NCI-H526 (cell line): Measurements from ENCODE around the gene C17orf50.
"Not testable (repeated sequence)": the region's sequence is repeated elsewhere in the genome, so short reads cannot be mapped to it uniquely, and the experiment has no call there.

Experiments used
- DNase-seq, 2 experiments: peaks; one replicate each; lab custom pipeline; 2025; lab: John Stamatoyannopoulos, UW

C17orf50 gene

GRCh38 chr17:35734396-35734795 is 26.3 kb upstream of the C17orf50 start:
- DNase-seq = no peak

- DNase-seq = no peak
These were observed 25.5 kb upstream of the C17orf50 start for GRCh38 chr17:35735036-35735805.

- no peak for DNase-seq
These were observed 24.5 kb upstream of the C17orf50 start for GRCh38 chr17:35736236-35736635.

- no peak for DNase-seq
These were observed 22.1 kb upstream of the C17orf50 start for GRCh38 chr17:35738519-35739133.

- no peak for DNase-seq
These were observed 20.5 kb upstream of the C17orf50 start for GRCh38 chr17:35740216-35740615.

GRCh38 chr17:35740997-35741931 is 19.4 kb upstream of the C17orf50 start:
- DNase-seq = peak; percentile 42 to 84

- no peak for DNase-seq
These were observed 18.2 kb upstream of the C17orf50 start for GRCh38 chr17:35742496-35742895.

- DNase-seq = no peak
These were observed 17.7 kb upstream of the C17orf50 start for GRCh38 chr17:35742896-35743477.

- no peak for DNase-seq
These were observed 16.9 kb upstream of the C17orf50 start for GRCh38 chr17:35743626-35744328.

- no peak for DNase-seq
These were observed 15.9 kb upstream of the C17orf50 start for GRCh38 chr17:35744830-35745229.

GRCh38 chr17:35745246-35745645 is 15.4 kb upstream of the C17orf50 start:
- DNase-seq = no peak

GRCh38 chr17:35745749-35746320 is 14.9 kb upstream of the C17orf50 start:
- DNase-seq = no peak

- DNase-seq = peak; percentile 31 to 79
These were observed 13.1 kb upstream of the C17orf50 start for GRCh38 chr17:35747540-35748017.

GRCh38 chr17:35748341-35748841 is 12.3 kb upstream of the C17orf50 start:
- no peak for DNase-seq

GRCh38 chr17:35748979-35749378 is 11.7 kb upstream of the C17orf50 start:
- no peak for DNase-seq

- peak in 1 of 2 experiments; percentile 43 for DNase-seq
These were observed 10.9 kb upstream of the C17orf50 start for GRCh38 chr17:35749560-35750412.

- DNase-seq = no peak
These were observed 9.9 kb upstream of the C17orf50 start for GRCh38 chr17:35750526-35751395.

- not testable (repeated sequence) for DNase-seq
These were observed 9.1 kb upstream of the C17orf50 start for GRCh38 chr17:35751541-35751940.

GRCh38 chr17:35752471-35752870 is 8.2 kb upstream of the C17orf50 start:
- no peak for DNase-seq
